IPS DF 4.7 (cell line): ENCODE data around the gene ROBO2.

Experiments
- DNase-seq: peaks from one replicate; pipeline ENCODE4 v3.0.0-alpha.2; 2013; ENCODE audit warnings: low spot score; ENCODE audit errors: extremely low read depth

Gene ROBO2

DNA sequence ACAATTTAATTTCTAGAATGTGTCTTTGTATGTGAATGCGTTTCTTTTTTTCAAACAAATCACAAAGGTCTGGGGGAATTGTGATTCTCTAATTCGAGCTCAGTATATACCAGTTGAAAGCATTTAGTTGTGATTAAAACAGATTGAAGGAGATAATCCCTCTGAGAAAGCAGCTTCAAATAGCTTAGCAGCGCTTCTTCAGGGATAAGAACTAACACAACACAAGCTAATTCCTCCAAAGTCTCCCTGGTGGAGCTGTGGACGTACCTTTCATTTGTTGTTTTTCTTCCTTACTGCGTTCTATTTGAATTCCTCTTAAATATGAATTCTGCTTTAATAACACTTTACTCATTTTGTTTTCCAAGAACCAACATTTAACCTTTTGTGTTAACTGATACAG, 286.7 kb downstream of the ROBO2 start:
- DNase-seq: no peak

GRCh38 chr3:77328690-77329089, 288.8 kb downstream of the ROBO2 start:
- DNase-seq: no peak

DNA sequence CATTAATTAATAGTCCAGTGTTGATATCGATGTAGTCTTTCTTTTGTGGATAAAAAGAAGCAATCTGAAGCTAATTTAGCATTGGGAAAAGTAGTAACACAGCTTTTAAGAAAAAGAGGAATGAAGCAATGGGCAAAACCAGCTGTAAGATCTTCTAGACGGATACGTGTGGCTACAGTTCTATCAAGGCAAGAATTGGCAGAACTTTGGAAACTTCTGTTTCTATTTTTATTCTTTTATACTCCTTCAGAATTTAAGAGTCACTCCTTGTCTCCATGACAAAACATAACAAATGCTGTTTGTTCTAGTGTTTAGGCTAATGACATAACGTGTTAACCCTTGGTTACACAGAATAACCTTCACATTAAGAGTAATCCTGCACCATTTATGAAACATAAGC, 289.2 kb downstream of the ROBO2 start:
- DNase-seq: no peak

DNA sequence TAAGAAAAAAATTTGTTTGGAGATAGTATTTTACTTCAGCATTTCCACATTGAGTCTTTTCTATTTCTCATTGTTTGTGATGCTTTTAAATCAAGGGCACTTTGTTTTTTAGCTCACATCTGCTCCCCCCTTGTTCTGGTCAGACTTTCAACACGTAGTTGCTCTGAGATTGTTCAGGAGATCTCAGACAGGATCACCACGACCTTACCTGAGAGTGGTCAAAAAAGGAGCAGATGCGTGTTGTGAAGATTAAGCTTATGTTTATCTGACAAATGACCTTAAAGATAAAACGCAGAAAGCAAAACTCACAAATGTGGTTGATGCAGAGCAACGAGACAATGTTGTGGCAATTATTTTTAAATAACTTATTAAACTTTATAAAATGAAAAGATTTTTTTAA, 298.3 kb downstream of the ROBO2 start:
- DNase-seq: no peak

DNA sequence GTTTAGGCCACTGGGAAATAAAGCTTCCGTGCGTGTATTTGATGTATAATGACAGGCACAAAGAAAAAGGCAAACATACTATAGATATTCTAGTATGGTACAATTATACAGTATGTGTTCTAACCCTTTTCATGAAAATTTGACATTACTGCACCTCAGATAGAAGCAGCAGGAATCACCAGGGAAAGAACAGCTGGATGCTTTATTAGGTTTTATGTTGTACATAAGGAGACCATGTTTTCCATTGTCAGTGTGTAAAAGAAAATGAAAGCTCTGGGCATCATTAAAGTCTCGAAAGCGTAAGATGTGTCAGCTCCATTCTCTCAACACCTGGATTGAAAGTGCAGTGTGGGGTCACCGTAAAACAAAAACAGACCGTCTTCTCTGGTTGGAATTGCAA, 302.1 kb downstream of the ROBO2 start:
- no peak for DNase-seq

DNA sequence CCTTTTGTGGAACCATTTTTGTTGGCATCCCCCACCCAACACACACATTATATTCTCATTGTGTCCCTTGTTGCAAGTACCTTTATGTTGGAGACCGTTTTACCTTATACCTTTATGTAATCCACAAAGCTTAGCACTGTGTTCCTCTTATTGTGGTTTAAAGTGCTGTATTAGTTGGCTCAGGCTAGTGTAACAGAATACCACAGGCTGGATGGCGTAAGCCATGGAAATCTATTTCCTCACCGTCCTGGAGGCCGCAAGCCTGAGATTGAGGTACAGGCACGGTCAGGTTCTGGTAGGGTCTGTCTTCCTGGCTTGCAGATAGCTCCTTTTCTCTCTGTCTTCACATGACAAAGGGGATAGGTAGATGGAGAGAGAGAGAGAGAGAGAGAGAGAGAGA, 302.8 kb downstream of the ROBO2 start:
- DNase-seq: no peak

- no peak for DNase-seq
These were observed 305.1 kb downstream of the ROBO2 start for GRCh38 chr3:77345009-77345408.

- DNase-seq: peak; percentile 66
These were observed 308.5 kb downstream of the ROBO2 start for GRCh38 chr3:77348244-77348855.

DNA sequence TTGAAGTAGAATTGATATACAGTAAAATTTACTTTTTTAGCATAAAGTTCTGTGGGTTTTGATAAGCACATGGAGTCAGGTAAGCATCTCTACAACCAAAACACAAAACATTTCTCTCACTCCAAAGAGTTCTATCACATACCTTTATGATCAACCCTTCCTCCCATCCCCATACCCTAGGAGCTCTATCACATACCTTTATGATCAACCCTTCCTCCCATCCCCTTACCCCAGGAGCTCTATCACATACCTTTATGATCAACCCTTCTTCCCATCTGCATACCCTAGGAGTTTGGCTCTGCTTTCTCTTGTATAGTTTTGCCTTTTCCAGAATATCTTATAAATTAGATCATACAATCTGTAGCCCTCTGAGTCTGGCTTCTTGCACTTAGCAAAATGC, 315.1 kb downstream of the ROBO2 start:
- DNase-seq: no peak

DNA sequence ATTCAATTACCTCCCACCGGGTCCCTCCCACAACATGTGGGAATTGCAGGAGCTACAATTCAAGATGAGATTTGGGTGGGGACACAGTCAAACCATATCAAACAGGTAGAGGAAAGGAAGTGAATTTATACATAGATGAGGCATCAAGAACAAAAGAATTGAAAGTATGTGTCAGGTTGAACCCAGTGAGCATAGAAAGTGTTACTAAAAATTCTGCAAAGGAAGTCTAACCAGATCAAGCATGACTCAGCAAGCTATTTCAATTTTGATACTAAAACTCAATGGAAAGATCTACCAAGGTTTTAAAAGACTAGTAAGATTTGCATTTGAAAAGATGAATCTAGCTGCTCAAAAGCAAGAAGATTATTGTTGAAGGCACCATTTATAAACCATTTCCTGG, 323.0 kb downstream of the ROBO2 start:
- no peak for DNase-seq

- DNase-seq: no peak
These were observed 325.3 kb downstream of the ROBO2 start for GRCh38 chr3:77365152-77365551.

DNA sequence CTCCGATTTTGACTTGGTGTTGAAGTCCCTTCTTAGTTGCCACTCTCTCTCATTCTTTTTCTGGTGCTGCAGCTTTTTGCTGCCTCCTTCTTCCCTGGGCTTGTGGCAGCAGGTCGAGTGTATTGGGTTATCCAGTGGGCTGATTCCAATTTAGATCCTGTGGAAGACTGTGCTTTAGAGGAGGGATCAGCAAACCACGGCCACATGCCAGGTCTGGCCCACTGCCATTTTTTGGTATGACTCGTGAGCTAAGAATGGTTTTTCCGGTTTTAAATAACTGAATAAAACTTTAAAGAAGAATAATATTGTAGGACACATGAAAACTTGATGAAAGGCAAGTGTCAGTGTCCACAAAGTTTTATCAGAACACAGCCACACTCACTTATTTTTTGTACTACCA, 330.5 kb downstream of the ROBO2 start:
- no peak for DNase-seq

DNA sequence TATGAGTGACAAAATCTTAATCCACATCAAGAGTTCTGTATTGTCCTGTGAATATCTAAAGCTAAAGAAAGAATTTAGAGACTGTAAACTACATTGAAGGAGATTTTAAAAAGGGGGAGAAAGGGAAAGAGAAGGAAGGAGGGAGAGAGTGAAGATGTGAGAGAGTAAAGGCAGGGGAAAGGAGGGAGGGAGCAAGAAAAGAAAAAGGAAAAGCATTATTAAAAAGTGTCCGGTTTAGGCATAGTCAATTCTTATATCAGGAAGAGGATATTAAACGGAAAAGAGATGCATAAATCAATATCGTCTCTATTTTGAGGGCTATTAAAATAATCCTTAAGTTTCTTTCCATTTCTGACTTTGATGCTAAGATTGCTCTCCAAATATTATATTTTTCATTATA, 332.1 kb downstream of the ROBO2 start:
- no peak for DNase-seq

- no peak for DNase-seq
These were observed 332.9 kb downstream of the ROBO2 start for GRCh38 chr3:77372634-77373346.

DNA sequence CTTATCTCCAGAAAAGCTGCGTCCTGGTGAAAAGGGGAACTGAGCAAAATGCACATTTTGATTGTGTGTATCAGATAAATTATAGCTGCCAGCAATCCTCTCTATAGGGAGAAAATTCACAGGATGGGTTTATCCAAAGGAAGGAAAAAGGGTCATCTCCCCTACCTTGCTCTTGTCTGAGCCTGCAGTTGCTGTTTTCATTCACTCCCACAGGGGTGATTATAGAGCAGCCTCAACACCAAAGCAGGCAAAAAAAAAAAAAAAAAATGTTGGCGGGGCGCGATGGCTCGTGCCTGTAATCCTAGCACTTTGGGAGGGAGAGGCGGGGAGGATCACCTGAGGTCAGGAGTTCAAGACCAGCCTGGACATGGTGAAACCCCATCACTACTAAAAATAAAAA, 333.7 kb downstream of the ROBO2 start:
- no peak for DNase-seq

GRCh38 chr3:77376511-77376910, 336.6 kb downstream of the ROBO2 start:
- no peak for DNase-seq

DNA sequence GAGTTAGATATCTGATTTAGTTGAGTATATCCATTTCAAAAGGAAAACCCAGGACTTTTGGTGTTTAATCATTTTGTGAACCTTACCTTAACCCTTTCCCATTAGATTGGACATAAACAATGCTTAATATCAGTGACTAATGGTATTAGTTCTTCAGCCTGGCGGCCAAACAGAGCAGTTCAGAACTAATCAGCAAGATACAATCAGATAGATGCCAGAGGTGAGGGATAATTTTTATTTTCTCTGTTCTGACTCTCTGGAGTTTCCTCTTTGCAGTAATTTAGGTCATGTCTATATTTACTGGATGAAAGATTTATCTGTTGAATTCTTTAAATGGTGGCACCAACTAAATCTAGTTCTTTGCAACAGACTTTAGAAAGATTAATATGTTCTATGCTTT, 337.8 kb downstream of the ROBO2 start:
- no peak for DNase-seq

GRCh38 chr3:77380136-77380535, 340.2 kb downstream of the ROBO2 start:
- no peak for DNase-seq

GRCh38 chr3:77381431-77381830, 341.5 kb downstream of the ROBO2 start:
- DNase-seq: no peak

GRCh38 chr3:77392181-77392580, 352.3 kb downstream of the ROBO2 start:
- no peak for DNase-seq

- no peak for DNase-seq
These were observed 354.1 kb downstream of the ROBO2 start for GRCh38 chr3:77394046-77394445.

- no peak for DNase-seq
These were observed 365.0 kb downstream of the ROBO2 start for GRCh38 chr3:77404871-77405270.

DNA sequence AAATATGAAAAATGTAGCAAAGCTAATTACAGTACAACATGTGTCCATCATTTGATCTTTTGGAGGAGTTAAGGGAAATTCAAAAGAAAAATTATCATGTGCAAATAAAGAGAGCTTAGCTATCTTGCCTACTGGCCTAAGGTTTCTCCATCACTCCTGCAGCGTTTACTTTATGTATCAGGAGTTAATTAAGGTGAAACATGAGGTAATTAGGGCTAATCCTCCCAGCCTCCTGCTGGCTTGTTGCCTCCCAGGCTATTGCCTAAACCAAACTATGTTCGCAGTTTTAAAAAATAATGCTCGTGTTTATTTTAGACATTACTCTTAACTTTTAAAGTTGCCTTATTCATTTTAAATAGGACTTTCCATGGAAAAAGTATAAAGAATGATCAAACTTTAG, 367.5 kb downstream of the ROBO2 start:
- no peak for DNase-seq
